Tibial nerve (tissue), 3 donors: ENCODE data around the gene ABCA7.

Source experiments
- POLR2A ChIP-seq, 2 donors: fragments of 450-650 bp; IDR thresholded peaks; one replicate each; pipeline ENCODE4 v1.6.1; 2017; ENCODE audit warnings: antibody characterized with exemption in 2 of 2, mild to moderate bottlenecking in 2 of 2, moderate library complexity in 2 of 2
- TF ChIP-seq, protein P1 (sequence below), 5 experiments: fragments of 200-600 bp in 3 of 5; fragments of 450-650 bp in 2 of 5; sonication (generic) in 3 of 5; IDR thresholded peaks; one replicate each; pipeline ENCODE4 v1.5.1; 2016 to 2019; ENCODE audit warnings: antibody characterized with exemption in 5 of 5, mild to moderate bottlenecking in 3 of 5, moderate library complexity in 2 of 5

DNA sequence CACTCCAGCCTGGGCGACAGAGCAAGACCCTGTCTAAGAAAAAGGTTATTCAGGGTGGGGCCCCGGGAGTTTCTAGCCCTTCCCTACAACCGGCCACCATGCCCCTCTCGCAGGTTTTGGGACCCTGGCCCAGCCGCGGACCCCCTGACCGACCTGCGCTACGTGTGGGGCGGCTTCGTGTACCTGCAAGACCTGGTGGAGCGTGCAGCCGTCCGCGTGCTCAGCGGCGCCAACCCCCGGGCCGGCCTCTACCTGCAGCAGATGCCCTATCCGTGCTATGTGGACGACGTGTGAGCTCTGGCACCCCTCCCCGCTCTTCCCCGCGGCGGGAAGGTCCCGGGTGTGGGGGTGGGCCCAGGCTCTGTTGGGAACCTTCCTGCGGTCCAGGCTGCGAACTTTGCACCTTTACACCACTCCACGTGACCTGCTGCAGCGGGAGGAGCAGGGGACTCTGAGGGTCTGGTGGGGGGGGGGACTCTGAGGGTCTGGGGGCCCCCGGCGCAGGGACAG is 6.3 kb downstream of the ABCA7 start:
- TF ChIP-seq, protein P1, sequence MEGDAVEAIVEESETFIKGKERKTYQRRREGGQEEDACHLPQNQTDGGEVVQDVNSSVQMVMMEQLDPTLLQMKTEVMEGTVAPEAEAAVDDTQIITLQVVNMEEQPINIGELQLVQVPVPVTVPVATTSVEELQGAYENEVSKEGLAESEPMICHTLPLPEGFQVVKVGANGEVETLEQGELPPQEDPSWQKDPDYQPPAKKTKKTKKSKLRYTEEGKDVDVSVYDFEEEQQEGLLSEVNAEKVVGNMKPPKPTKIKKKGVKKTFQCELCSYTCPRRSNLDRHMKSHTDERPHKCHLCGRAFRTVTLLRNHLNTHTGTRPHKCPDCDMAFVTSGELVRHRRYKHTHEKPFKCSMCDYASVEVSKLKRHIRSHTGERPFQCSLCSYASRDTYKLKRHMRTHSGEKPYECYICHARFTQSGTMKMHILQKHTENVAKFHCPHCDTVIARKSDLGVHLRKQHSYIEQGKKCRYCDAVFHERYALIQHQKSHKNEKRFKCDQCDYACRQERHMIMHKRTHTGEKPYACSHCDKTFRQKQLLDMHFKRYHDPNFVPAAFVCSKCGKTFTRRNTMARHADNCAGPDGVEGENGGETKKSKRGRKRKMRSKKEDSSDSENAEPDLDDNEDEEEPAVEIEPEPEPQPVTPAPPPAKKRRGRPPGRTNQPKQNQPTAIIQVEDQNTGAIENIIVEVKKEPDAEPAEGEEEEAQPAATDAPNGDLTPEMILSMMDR (IDR thresholded peaks at IDR 0.05) = no peak
- TF ChIP-seq POLR2A (IDR thresholded peaks at IDR 0.05) = no peak
